SK-N-DZ (cell line): ENCODE data around the gene PLA2G4B.

Source experiments
- small RNA-seq, 2 experiments: library from RNA; depleted of rRNA; stranded (forward); fragments of <200 nt; gene quantifications; one replicate each; pipeline ENCODE3, GENCODE V24; 2014

The PLA2G4B gene

Small RNA genes lying within 50 kb of the gene (small RNA-seq; reads per million reads assigned to genes)
- gene JMJD7-PLA2G4B (0 to 0.09 reads per million in 2 experiments), gene MIR4310 (0 reads per million in 2 experiments), gene RNA5SP393 (0 reads per million in 2 experiments)
